Left lung (tissue), 10 donors: ENCODE measurements around the gene GRAP2. TPM values are rescaled to one million over a fixed set of nuclear protein-coding genes. Genes with fewer than 3 reads are reported as not detected.

Source experiments
- ATAC-seq: fragments of 200-7000 bp; cut with Tn5 transposase; one replicate; pipeline ENCODE4 v1.9.1; 2020; ENCODE audit warnings: moderate library complexity
- DNase-seq, 4 donors: peaks; one replicate each; pipeline ENCODE4 v3.0.0-alpha.2; 2013 to 2020
- H3K27ac ChIP-seq, 2 donors: fragments of 200-600 bp; sonication (generic) in 1 of 2; one replicate each; pipeline versions ENCODE4 v1.5.0 to v1.8.0; 2020 to 2021
- H3K27me3 ChIP-seq, 2 donors: fragments of 200-600 bp; sonication (generic) in 1 of 2; one replicate each; pipeline versions ENCODE4 v1.5.0 to v1.8.0; 2020 to 2021
- H3K36me3 ChIP-seq, 2 donors: fragments of 200-600 bp; sonication (generic) in 1 of 2; one replicate each; pipeline versions ENCODE4 v1.5.0 to v1.8.0; 2020 to 2021
- H3K4me1 ChIP-seq, 2 donors: fragments of 200-600 bp; one replicate each; pipeline ENCODE4 v1.8.0; 2021
- H3K4me3 ChIP-seq, 2 donors: fragments of 200-600 bp; sonication (generic) in 1 of 2; one replicate each; pipeline versions ENCODE4 v1.5.0 to v1.8.0; 2020 to 2021; ENCODE audit warnings: mild to moderate bottlenecking in 1 of 2
- H3K9me3 ChIP-seq, 2 donors: fragments of 200-600 bp; sonication (generic) in 1 of 2; one replicate each; pipeline versions ENCODE4 v1.5.0 to v1.8.0; 2020 to 2021
- CTCF ChIP-seq, 2 donors: fragments of 200-600 bp; sonication (generic) in 1 of 2; IDR thresholded peaks; one replicate each; pipeline versions ENCODE4 v1.5.0 to v1.8.0; 2021; ENCODE audit warnings: antibody characterized with exemption in 2 of 2
- intact Hi-C, 2 donors: fragments of 100-400 bp; cut with DNase I; formaldehyde crosslinking; loops; one replicate each; pipeline versions ENCODE4 v1.11.2 to v1.14.2; 2022
- polyA plus RNA-seq, 6 donors: library from polyadenylated mRNA; unstranded; fragments of 120-200 nt; gene quantifications; one replicate each; pipeline ENCODE4 v1.2.1, GENCODE V29; 2013; ENCODE audit not compliant: insufficient read length in 6 of 6
- total RNA-seq, 2 donors: library from RNA; stranded (reverse); fragmentation: NEBNext Ultra II Directional; extraction: Animal tissue kit (Norgen Biotek cat#: 25700); gene quantifications; one replicate each; pipeline ENCODE4 v1.2.1, GENCODE V29; 2021
- donor health status: DM: no; HTN: yes; CAD: no.
- donor health status: DM: no; HTN: no; CAD: no.

Gene GRAP2
- total and polyA plus RNA-seq, 8 donors = 1.5 to 3.4 (median 2.1) TPM

GRCh38 chr22:39925273-39925672 lies 24.4 kb downstream of the GRAP2 start:
- intact Hi-C loops = no loop called here
- ATAC-seq (no peak), DNase-seq (no peak)
- Histone ChIP-seq H3K4me1 (peaks cover 0 to 36% of the 10 kb centered on the region in 2 donors), H3K9me3 (no peaks in the 10 kb centered on the region), H3K36me3 (no peaks in the 10 kb centered on the region), H3K4me3 (no peak overlapping the region), H3K27me3 (peaks cover 22 to 94% of the 10 kb centered on the region in 2 donors), H3K27ac (no peak overlapping the region)
- no peak for TF ChIP-seq CTCF (IDR thresholded peaks at IDR 0.05)

- no peak for TF ChIP-seq CTCF (IDR thresholded peaks at IDR 0.05)
- DNase-seq (no peak), ATAC-seq (no peak)
- peaks cover 0 to 43% of the 10 kb centered on the region in 2 donors for H3K4me1 ChIP-seq
- H3K27ac ChIP-seq = no peak overlapping the region
- H3K27me3 ChIP-seq = peaks cover 22 to 96% of the 10 kb centered on the region in 2 donors
- no peaks in the 10 kb centered on the region for H3K9me3 ChIP-seq
- intact Hi-C loops = no loop called here
- no peaks in the 10 kb centered on the region for H3K36me3 ChIP-seq
- H3K4me3 ChIP-seq = no peak overlapping the region
These were observed 25.2 kb downstream of the GRAP2 start for GRCh38 chr22:39925909-39926679.

GRCh38 chr22:39926753-39927152 lies 25.9 kb downstream of the GRAP2 start:
- peaks cover 22 to 96% of the 10 kb centered on the region in 2 donors for H3K27me3 ChIP-seq
- DNase-seq = no peak
- H3K4me1 ChIP-seq = peaks cover 0 to 50% of the 10 kb centered on the region in 2 donors
- no peak for TF ChIP-seq CTCF (IDR thresholded peaks at IDR 0.05)
- no peaks in the 10 kb centered on the region for H3K36me3 ChIP-seq
- no peak overlapping the region for H3K4me3 ChIP-seq
- H3K9me3 ChIP-seq = no peaks in the 10 kb centered on the region
- H3K27ac ChIP-seq = no peak overlapping the region
- intact Hi-C loops = no loop called here
- no peak for ATAC-seq

GRCh38 chr22:39927544-39927943 lies 26.7 kb downstream of the GRAP2 start:
- DNase-seq (no peak), ATAC-seq (no peak)
- Histone ChIP-seq H3K27me3 (peaks cover 22 to 94% of the 10 kb centered on the region in 2 donors), H3K4me3 (no peak overlapping the region), H3K36me3 (no peaks in the 10 kb centered on the region), H3K27ac (no peak overlapping the region), H3K4me1 (peaks cover 0 to 52% of the 10 kb centered on the region in 2 donors), H3K9me3 (no peaks in the 10 kb centered on the region)
- no peak for TF ChIP-seq CTCF (IDR thresholded peaks at IDR 0.05)
- intact Hi-C loops = no loop called here

- H3K36me3 ChIP-seq = no peaks in the 10 kb centered on the region
- intact Hi-C loops = no loop called here
- ATAC-seq (no peak), DNase-seq (peak in 1 of 4 donors; percentile 24)
- H3K4me3 ChIP-seq = no peak overlapping the region
- no peak for TF ChIP-seq CTCF (IDR thresholded peaks at IDR 0.05)
- H3K27ac ChIP-seq = peak overlapping the region in 1 of 2 donors; percentile 16
- H3K27me3 ChIP-seq = peaks cover 21 to 90% of the 10 kb centered on the region in 2 donors
- H3K9me3 ChIP-seq = no peaks in the 10 kb centered on the region
- peaks cover 0 to 52% of the 10 kb centered on the region in 2 donors for H3K4me1 ChIP-seq
These were observed 27.9 kb downstream of the GRAP2 start for GRCh38 chr22:39928536-39929520.
